HepG2 (cell line): Measurements from ENCODE around the gene ZC3H15. TPM values are rescaled to one million over a fixed set of nuclear protein-coding genes. Genes with fewer than 3 reads are reported as not detected.
A peak's percentile ranks its signal among the peaks of the same experiment; 100 is the strongest.

Source experiments
- CREB1 ChIP-seq, 2 experiments: fragments of 450-650 bp in 1 of 2; IDR thresholded peaks; 2 replicates each; pipeline ENCODE4 v1.6.1; 2016 to 2017; ENCODE audit warnings: control low read depth in 1 of 2, mild to moderate bottlenecking in 1 of 2, missing compliant biosample characterization in 1 of 2, missing genetic modification characterization in 1 of 2
- DNMT3B ChIP-seq: conservative IDR thresholded peaks from 2 replicates; pipeline ENCODE4 v1.6.1; 2016; ENCODE audit warnings: missing biosample characterization, control low read depth
- HNF1B ChIP-seq: sonication (generic); formaldehyde crosslinking; IDR thresholded peaks from 2 replicates; pipeline ENCODE4 v1.5.1; 2020; ENCODE audit warnings: mild to moderate bottlenecking, moderate library complexity, missing genetic modification reagents
- HNRNPK ChIP-seq: fragments of 200-400 bp; formaldehyde crosslinking; IDR thresholded peaks from 2 replicates; pipeline ENCODE4 v1.6.1; 2018; ENCODE audit warnings: low read length, low read depth, moderate library complexity, mild to moderate bottlenecking; ENCODE audit not compliant: poor library complexity, severe bottlenecking
- MYC ChIP-seq: sonication (generic); formaldehyde crosslinking; IDR thresholded peaks from 2 replicates; pipeline ENCODE4 v1.9.0; 2021; ENCODE audit warnings: missing genetic modification reagents, borderline replicate concordance
- RBAK ChIP-seq: sonication (generic); formaldehyde crosslinking; IDR thresholded peaks from 2 replicates; pipeline ENCODE4 v1.5.1; 2020; ENCODE audit warnings: mild to moderate bottlenecking, missing genetic modification reagents
- SMARCE1 ChIP-seq: fragments of 450-650 bp; IDR thresholded peaks from 2 replicates; pipeline ENCODE4 v1.6.1; 2017; ENCODE audit warnings: borderline replicate concordance
- SRY ChIP-seq: sonication (generic); formaldehyde crosslinking; IDR thresholded peaks from 2 replicates; pipeline ENCODE4 v1.8.0; 2022; ENCODE audit warnings: mild to moderate bottlenecking, missing genetic modification reagents
- TSC22D2 ChIP-seq: sonication (generic); formaldehyde crosslinking; IDR thresholded peaks from 2 replicates; pipeline ENCODE4 v1.5.1; 2020; ENCODE audit warnings: missing genetic modification reagents, mild to moderate bottlenecking, borderline replicate concordance
- XBP1 ChIP-seq: sonication (generic); formaldehyde crosslinking; IDR thresholded peaks from 2 replicates; pipeline ENCODE4 v1.5.0; 2020; ENCODE audit warnings: missing genetic modification reagents
- ZBTB25 ChIP-seq: IDR thresholded peaks from 2 replicates; pipeline ENCODE4 v1.6.1; 2018; ENCODE audit warnings: missing genetic modification reagents
- ZFP41 ChIP-seq: sonication (generic); formaldehyde crosslinking; IDR thresholded peaks from 2 replicates; pipeline ENCODE4 v1.4.0; 2020; ENCODE audit warnings: mild to moderate bottlenecking, missing genetic modification reagents, borderline replicate concordance
- ZFP91 ChIP-seq: sonication (generic); formaldehyde crosslinking; IDR thresholded peaks from 2 replicates; pipeline ENCODE4 v1.9.0; 2022; ENCODE audit warnings: missing genetic modification reagents, mild to moderate bottlenecking, borderline replicate concordance
- ZNF234 ChIP-seq: sonication (generic); formaldehyde crosslinking; conservative IDR thresholded peaks from 2 replicates; pipeline ENCODE4 v1.5.1; 2020; ENCODE audit warnings: mild to moderate bottlenecking, missing genetic modification reagents
- ZNF337 ChIP-seq: sonication (generic); formaldehyde crosslinking; IDR thresholded peaks from 2 replicates; pipeline ENCODE4 v1.5.1; 2020; ENCODE audit warnings: missing genetic modification reagents, low read depth, mild to moderate bottlenecking, borderline replicate concordance
- ZNF362 ChIP-seq: sonication (generic); formaldehyde crosslinking; IDR thresholded peaks from 2 replicates; pipeline ENCODE4 v1.4.0; 2020; ENCODE audit warnings: missing genetic modification reagents, mild to moderate bottlenecking, borderline replicate concordance
- ZNF451 ChIP-seq: sonication (generic); formaldehyde crosslinking; IDR thresholded peaks from 2 replicates; pipeline ENCODE4 v1.5.0; 2020; ENCODE audit warnings: mild to moderate bottlenecking, missing genetic modification reagents
- ZNF607 ChIP-seq: sonication (generic); formaldehyde crosslinking; IDR thresholded peaks from 2 replicates; pipeline ENCODE4 v1.5.1; 2020; ENCODE audit warnings: missing genetic modification reagents, mild to moderate bottlenecking, borderline replicate concordance
- ZUFSP ChIP-seq: sonication (generic); formaldehyde crosslinking; IDR thresholded peaks from 2 replicates; pipeline ENCODE4 v1.9.0; 2021; ENCODE audit warnings: missing genetic modification reagents, mild to moderate bottlenecking, borderline replicate concordance
- polyA plus RNA-seq, 8 experiments: library from polyadenylated mRNA; depleted of rRNA in 3 of 8; stranded (reverse) in 7 of 8; unstranded in 1 of 8; fragments of >200 nt; fragmentation: Illumina TruSeq in 4 of 8; extraction: Trizol in 4 of 8; gene quantifications; 2 replicates each; pipeline versions ENCODE4 v1.2.1 to v1.2.3, GENCODE V29; 2011 to 2016; ENCODE audit warnings: low read depth in 4 of 8, missing spikeins in 1 of 8, mixed read lengths in 1 of 8; ENCODE audit not compliant: insufficient read depth in 1 of 8
- total RNA-seq, 5 experiments: library from RNA; depleted of rRNA; stranded (reverse); fragments of >200 nt; fragmentation: Illumina TruSeq; extraction: Trizol; gene quantifications; 2 replicates each; pipeline ENCODE4 v1.2.3, GENCODE V29; 2016; ENCODE audit warnings: low read depth in 1 of 5
- TF ChIP-seq, protein P1 (sequence below): sonication (generic); formaldehyde crosslinking; IDR thresholded peaks from 2 replicates; pipeline ENCODE4 v1.5.0; 2020; ENCODE audit warnings: missing genetic modification reagents, mild to moderate bottlenecking, borderline replicate concordance

The ZC3H15 gene
- total and polyA plus RNA-seq, 2 of the 13 experiments (the other 11 are each of a cell fraction or from before 2014, with no cell fraction given): 84.6 to 168 TPM

GRCh38 chr2:186485871-186486650 is at the start of gene ZC3H15 (continued):
- TF ChIP-seq ZFP41 (CRISPR knock-in tag) (no peak), SMARCE1 (no peak), ZFP91 (CRISPR knock-in tag) (peak; percentile 97), HNF1B (CRISPR knock-in tag) (peak; percentile 83; the same call in 1 of the 2 replicates), XBP1 (CRISPR knock-in tag) (peak; percentile 43; the same call in 1 of the 2 replicates), ZBTB25 (CRISPR knock-in tag) (peak; percentile 97; the same call in 1 of the 2 replicates), MYC (peak; percentile 96), ZNF607 (peak; percentile 84), RBAK (CRISPR knock-in tag) (peak; percentile 60; the same call in 1 of the 2 replicates), HNRNPK (no peak), ZNF337 (CRISPR knock-in tag) (peak; percentile 90), ZNF234 (CRISPR knock-in tag) (no peak), DNMT3B (CRISPR knock-in tag) (peak; percentile 17; the same call in 1 of the 2 replicates), ZUFSP (CRISPR knock-in tag) (no peak), ZNF362 (CRISPR knock-in tag) (peak; percentile 7; the same call in 1 of the 2 replicates), TSC22D2 (CRISPR knock-in tag) (peak; percentile 81), ZNF451 (CRISPR knock-in tag) (peak; percentile 84), SRY (CRISPR knock-in tag) (peak; percentile 68; the same call in 1 of the 2 replicates), CREB1 (IDR thresholded peaks at IDR 0.05) (peak; percentile 94), CREB1 (CRISPR knock-in tag; IDR thresholded peaks at IDR 0.05) (peak; percentile 92)
- TF ChIP-seq, protein P1, sequence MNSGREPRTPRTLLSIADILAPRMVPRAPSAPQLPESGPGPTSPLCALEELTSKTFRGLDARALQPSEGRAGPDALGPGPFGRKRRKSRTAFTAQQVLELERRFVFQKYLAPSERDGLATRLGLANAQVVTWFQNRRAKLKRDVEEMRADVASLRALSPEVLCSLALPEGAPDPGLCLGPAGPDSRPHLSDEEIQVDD (CRISPR knock-in tag): no peak; the same call in 1 of the 2 replicates
